IgD-negative memory B cell (primary cell): ENCODE data around the gene PACS1. TPM values are rescaled to one million over a fixed set of nuclear protein-coding genes. Genes with fewer than 3 reads are reported as not detected.

Experiments
- H3K27ac Mint-ChIP-seq, 3 donors: one replicate each; pipeline ENCODE4 v1.8.0; 2020 to 2022; ENCODE audit warnings: mild to moderate bottlenecking in 3 of 3, mixed read lengths in 3 of 3, moderate library complexity in 1 of 3
- H3K27me3 Mint-ChIP-seq: one replicate; pipeline ENCODE4 v1.8.0; 2021; ENCODE audit warnings: mixed read lengths
- H3K36me3 Mint-ChIP-seq: one replicate; pipeline ENCODE4 v1.8.0; 2020; ENCODE audit warnings: mild to moderate bottlenecking, mixed read lengths
- H3K4me1 Mint-ChIP-seq, 3 donors: one replicate each; pipeline ENCODE4 v1.8.0; 2020 to 2022; ENCODE audit warnings: mixed read lengths in 3 of 3, mild to moderate bottlenecking in 1 of 3
- H3K4me3 Mint-ChIP-seq, 4 donors: one replicate each; pipeline ENCODE4 v1.8.0; 2020 to 2022; ENCODE audit warnings: mild to moderate bottlenecking in 4 of 4, mixed read lengths in 4 of 4, moderate library complexity in 3 of 4
- H3K9me3 Mint-ChIP-seq, 3 donors: one replicate each; pipeline ENCODE4 v1.8.0; 2020 to 2021; ENCODE audit warnings: mixed read lengths in 3 of 3, mild to moderate bottlenecking in 1 of 3
- polyA plus RNA-seq: library from polyadenylated mRNA; unstranded; fragments of 300-500 nt; fragmentation: Illumina TruSeq; gene quantifications from one replicate; pipeline ENCODE4 v1.2.3, GENCODE V29; 2021

The PACS1 gene
- polyA plus RNA-seq, 1 donor from 2014 or later = 72.9 TPM

GRCh38 chr11:66062408-66062807 lies 7.7 kb upstream of the PACS1 start:
- no peaks in the 10 kb centered on the region for H3K27me3 Mint-ChIP-seq
- H3K36me3 Mint-ChIP-seq = peaks cover 22% of the 10 kb centered on the region
- peaks cover 17 to 26% (median 20%) of the 10 kb centered on the region in 3 donors for H3K4me1 Mint-ChIP-seq
- H3K27ac Mint-ChIP-seq = no peak overlapping the region
- no peaks in the 10 kb centered on the region for H3K9me3 Mint-ChIP-seq
- no peak overlapping the region for H3K4me3 Mint-ChIP-seq

DNA sequence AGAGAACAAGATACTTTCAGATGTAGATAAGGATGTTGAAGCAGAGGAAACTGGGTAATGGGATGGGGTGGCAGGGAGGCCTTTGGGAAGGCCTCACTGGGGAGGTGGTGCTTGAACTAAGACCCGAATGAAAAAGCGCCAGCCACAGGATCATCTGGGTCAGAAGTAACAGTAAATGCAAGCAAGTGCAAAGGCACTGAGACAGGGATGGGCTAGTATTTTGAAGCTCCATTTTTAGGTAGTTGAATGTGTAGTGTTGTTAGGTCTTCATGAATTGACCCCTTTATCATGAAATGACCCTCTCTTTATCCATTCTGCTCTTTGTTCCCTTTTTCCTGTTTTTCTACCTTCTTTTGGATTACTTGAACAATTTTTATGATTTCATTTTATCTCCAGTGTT lies 6.2 kb upstream of the PACS1 start:
- no peaks in the 10 kb centered on the region for H3K27me3 Mint-ChIP-seq
- H3K4me1 Mint-ChIP-seq = peaks cover 28 to 36% (median 29%) of the 10 kb centered on the region in 3 donors
- H3K27ac Mint-ChIP-seq = peak overlapping the region in 1 of 3 donors; percentile 68
- peaks cover 17% of the 10 kb centered on the region for H3K36me3 Mint-ChIP-seq
- peak overlapping the region in 1 of 4 donors; percentile 40 for H3K4me3 Mint-ChIP-seq
- no peaks in the 10 kb centered on the region for H3K9me3 Mint-ChIP-seq

- Mint-ChIP-seq H3K9me3 (no peaks in the 10 kb centered on the region), H3K4me3 (no peak overlapping the region), H3K36me3 (peaks cover 15% of the 10 kb centered on the region), H3K27ac (peak overlapping the region in 1 of 3 donors; percentile 53), H3K4me1 (peaks cover 33 to 42% (median 35%) of the 10 kb centered on the region in 3 donors), H3K27me3 (no peaks in the 10 kb centered on the region)
Measured at GRCh38 chr11:66064571-66064970, 5.5 kb upstream of the PACS1 start.

- Mint-ChIP-seq H3K27ac (peak overlapping the region in 2 of 3 donors; percentile 88 to 95), H3K27me3 (no peaks in the 10 kb centered on the region), H3K4me1 (peaks cover 27 to 38% (median 27%) of the 10 kb centered on the region in 3 donors), H3K36me3 (peaks cover 15% of the 10 kb centered on the region), H3K4me3 (peak overlapping the region in 1 of 4 donors; percentile 91), H3K9me3 (no peaks in the 10 kb centered on the region)
Measured at GRCh38 chr11:66066751-66067150, 3.3 kb upstream of the PACS1 start.

DNA sequence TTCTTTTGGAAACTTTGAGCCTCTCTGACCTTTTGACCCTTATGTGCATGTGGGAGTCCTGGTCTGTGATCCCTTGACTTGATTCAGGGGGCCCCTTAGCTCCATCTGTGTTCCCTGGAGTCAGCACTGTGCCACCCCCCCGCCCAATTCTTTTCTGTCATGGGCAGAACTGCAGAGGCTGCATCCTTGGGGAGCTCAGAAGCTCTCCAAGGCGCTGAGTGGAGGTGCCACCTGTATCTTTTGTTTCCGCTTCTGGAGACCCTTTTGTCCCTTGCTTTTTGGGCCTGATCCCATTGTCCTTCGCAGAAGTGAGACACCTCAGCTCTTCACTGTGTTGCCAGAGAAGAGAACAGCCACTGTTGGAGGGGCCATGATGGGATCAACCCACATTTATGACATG lies 2.4 kb upstream of the PACS1 start:
- Mint-ChIP-seq H3K4me1 (peaks cover 34 to 38% (median 36%) of the 10 kb centered on the region in 3 donors), H3K36me3 (peaks cover 15% of the 10 kb centered on the region), H3K27ac (peak overlapping the region; percentile 90 to 97 (median 95)), H3K4me3 (peak overlapping the region in 2 of 4 donors; percentile 60 to 91), H3K9me3 (no peaks in the 10 kb centered on the region), H3K27me3 (no peaks in the 10 kb centered on the region)

DNA sequence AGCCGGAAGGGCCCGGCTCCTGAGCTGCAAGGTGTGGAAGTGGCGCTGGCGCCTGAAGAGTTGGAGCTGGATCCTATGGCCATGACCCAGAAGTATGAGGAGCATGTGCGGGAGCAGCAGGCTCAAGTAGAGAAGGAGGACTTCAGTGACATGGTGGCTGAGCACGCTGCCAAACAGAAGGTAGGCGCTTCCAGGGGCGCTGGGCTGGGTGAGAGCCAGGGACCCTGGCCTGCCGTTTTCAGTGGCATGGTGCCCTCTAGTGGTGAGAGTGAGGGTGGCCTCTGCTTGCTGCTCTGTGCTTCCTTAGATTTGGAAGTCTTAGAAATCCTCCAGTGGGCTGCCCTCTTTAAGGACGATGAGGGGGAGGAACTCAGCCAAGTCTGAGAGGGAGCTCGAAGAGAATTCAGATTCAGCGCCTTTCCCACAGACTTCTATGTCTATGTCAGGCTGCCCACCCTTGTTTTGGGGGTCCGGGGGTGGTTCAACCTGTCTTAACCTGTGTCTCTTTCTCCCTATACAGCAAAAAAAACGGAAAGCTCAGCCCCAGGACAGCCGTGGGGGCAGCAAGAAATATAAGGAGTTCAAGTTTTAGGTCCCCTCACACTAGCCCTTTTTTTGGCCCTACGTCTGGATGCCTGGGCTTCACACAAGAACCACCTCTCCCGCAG lies 1.8 kb upstream of the PACS1 start:
- peak overlapping the region; percentile 90 to 97 (median 95) for H3K27ac Mint-ChIP-seq
- peaks cover 15% of the 10 kb centered on the region for H3K36me3 Mint-ChIP-seq
- no peaks in the 10 kb centered on the region for H3K27me3 Mint-ChIP-seq
- peak overlapping the region; percentile 85 to 91 (median 90) for H3K4me3 Mint-ChIP-seq
- H3K9me3 Mint-ChIP-seq = no peaks in the 10 kb centered on the region
- H3K4me1 Mint-ChIP-seq = peaks cover 39 to 44% (median 43%) of the 10 kb centered on the region in 3 donors

DNA sequence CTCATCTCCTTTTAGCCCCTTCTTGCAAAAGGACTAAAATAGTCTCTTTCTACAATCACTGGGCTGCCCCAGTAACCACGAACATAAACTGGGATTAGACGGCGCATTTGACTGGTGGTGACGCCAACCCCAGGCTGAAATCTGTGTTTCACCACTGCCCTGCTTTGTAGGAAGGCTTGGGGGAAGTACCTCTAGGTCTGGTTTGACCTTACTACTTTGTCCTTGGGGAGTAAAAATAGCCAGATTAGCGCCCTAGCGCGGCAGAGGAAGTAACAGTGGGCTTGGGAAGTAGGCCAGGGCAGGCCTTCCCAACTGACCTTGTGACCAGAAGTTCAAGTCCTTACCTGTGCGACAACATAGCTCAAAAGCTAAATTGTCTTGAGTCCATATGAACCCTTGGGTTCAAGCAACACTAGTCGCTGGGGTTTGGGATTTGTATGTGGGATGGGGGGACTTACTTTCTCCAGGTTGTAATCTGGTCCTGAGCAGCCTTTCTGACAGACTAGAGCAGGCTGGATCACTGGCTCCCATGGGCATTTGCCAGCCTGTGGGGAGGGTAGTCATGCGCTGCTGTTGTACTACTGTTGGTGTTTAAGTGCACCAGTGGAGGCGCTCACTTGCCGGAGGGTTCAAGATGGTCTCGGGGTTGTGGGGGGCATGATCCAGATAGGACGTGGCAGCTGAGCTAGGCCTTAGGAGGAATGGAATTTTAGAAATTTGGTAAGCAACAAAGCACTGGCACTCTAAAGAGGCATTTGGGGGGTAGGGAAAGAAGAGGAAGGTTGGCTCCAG lies 953 bp upstream of the PACS1 start:
- Mint-ChIP-seq H3K27me3 (no peaks in the 10 kb centered on the region), H3K4me1 (peaks cover 44 to 47% (median 45%) of the 10 kb centered on the region in 3 donors), H3K9me3 (no peaks in the 10 kb centered on the region), H3K4me3 (peak overlapping the region; percentile 86 to 93 (median 90)), H3K36me3 (peaks cover 16% of the 10 kb centered on the region), H3K27ac (peak overlapping the region; percentile 90 to 97 (median 95))

- Mint-ChIP-seq H3K27me3 (no peaks in the 10 kb centered on the region), H3K4me1 (peaks cover 43 to 51% (median 48%) of the 10 kb centered on the region in 3 donors), H3K27ac (peak overlapping the region; percentile 94 to 98 (median 97)), H3K9me3 (no peaks in the 10 kb centered on the region), H3K36me3 (peaks cover 12% of the 10 kb centered on the region), H3K4me3 (peak overlapping the region; percentile 89 to 99 (median 98))
Measured at GRCh38 chr11:66070604-66071380, 720 bp downstream of the PACS1 start.

DNA sequence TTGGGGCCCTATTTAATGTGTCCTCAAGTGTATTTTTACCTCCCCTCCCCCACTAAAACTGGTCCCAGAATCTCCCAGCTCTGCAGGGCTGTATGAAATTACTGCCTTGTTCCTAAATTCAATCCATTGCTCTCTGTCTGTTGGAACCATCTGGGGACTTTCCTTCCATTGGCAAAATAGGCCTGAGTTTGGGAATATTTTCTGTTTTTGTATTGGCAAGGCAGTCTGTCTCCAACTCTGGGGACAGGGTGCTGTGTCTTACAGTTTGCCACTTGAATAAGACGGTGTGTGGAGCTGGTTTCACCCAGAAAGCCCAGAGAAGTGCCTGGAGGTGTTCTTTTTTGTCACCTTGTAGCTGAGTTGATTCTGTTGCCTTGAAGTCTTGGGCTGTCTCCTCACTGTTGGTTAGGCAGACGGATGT lies 1.3 kb downstream of the PACS1 start:
- Mint-ChIP-seq H3K4me1 (peaks cover 43 to 55% (median 44%) of the 10 kb centered on the region in 3 donors), H3K27me3 (no peaks in the 10 kb centered on the region), H3K36me3 (peaks cover 9% of the 10 kb centered on the region), H3K9me3 (no peaks in the 10 kb centered on the region), H3K4me3 (peak overlapping the region; percentile 89 to 99 (median 98)), H3K27ac (peak overlapping the region; percentile 94 to 98 (median 97))

GRCh38 chr11:66072081-66072480 lies 2.0 kb downstream of the PACS1 start:
- peaks cover 13% of the 10 kb centered on the region for H3K36me3 Mint-ChIP-seq
- H3K9me3 Mint-ChIP-seq = no peaks in the 10 kb centered on the region
- peak overlapping the region; percentile 61 to 98 (median 97) for H3K27ac Mint-ChIP-seq
- H3K4me3 Mint-ChIP-seq = peak overlapping the region; percentile 89 to 99 (median 98)
- H3K4me1 Mint-ChIP-seq = peaks cover 39 to 56% (median 44%) of the 10 kb centered on the region in 3 donors
- no peaks in the 10 kb centered on the region for H3K27me3 Mint-ChIP-seq

DNA sequence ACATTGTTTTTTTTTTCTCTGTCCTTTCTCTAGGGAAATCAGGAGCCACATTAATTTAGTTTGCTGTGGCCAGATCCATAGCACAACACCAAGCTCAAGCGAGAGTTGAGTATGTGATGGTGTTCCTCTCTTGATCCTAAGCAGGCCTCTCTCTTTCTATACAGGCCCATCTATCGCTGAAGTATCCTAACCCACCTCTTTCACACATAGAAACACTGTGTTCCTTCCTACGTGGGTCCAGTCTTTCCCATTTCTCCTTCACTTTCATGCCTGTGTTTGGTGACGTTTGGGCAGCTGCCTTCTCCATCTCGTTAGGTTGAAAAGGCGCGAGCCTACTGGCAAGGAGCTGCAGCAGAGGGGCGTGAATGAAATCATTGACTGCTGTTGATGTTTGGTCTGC lies 2.4 kb downstream of the PACS1 start:
- Mint-ChIP-seq H3K27ac (peak overlapping the region; percentile 7 to 98 (median 67)), H3K9me3 (no peaks in the 10 kb centered on the region), H3K27me3 (no peaks in the 10 kb centered on the region), H3K4me3 (peak overlapping the region; percentile 89 to 99 (median 98)), H3K36me3 (peaks cover 13% of the 10 kb centered on the region), H3K4me1 (peaks cover 39 to 56% (median 43%) of the 10 kb centered on the region in 3 donors)

- Mint-ChIP-seq H3K27me3 (no peaks in the 10 kb centered on the region), H3K27ac (peak overlapping the region; percentile 45 to 98 (median 67)), H3K9me3 (no peaks in the 10 kb centered on the region), H3K4me1 (peaks cover 42 to 59% (median 45%) of the 10 kb centered on the region in 3 donors), H3K36me3 (peaks cover 13% of the 10 kb centered on the region), H3K4me3 (peak overlapping the region in 3 of 4 donors; percentile 31 to 99 (median 81))
Measured at GRCh38 chr11:66073669-66074068, 3.6 kb downstream of the PACS1 start.

DNA sequence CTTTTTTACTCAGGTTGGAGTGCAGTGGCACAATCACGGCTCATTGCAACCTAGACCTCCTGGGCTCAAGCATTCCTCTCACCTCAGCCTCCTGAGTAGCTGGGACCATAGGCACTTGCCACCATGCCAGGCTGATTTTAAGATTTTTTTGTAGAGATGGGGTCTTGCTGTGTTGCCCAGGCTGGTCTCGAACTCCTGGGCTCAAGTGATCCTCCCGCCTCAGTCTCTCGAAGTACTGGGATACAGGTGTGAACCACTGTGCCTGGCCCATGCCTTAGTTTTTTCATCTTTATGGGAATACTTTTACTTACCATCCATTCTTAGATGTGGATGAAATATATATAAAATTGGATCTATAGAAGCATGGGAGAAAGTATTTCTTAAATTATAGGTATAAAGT lies 5.2 kb downstream of the PACS1 start:
- H3K27ac Mint-ChIP-seq = no peak overlapping the region
- H3K4me3 Mint-ChIP-seq = no peak overlapping the region
- H3K36me3 Mint-ChIP-seq = peaks cover 13% of the 10 kb centered on the region
- no peaks in the 10 kb centered on the region for H3K9me3 Mint-ChIP-seq
- H3K27me3 Mint-ChIP-seq = no peaks in the 10 kb centered on the region
- H3K4me1 Mint-ChIP-seq = peaks cover 44 to 66% (median 51%) of the 10 kb centered on the region in 3 donors

- Mint-ChIP-seq H3K9me3 (no peaks in the 10 kb centered on the region), H3K4me3 (peak overlapping the region in 2 of 4 donors; percentile 39 to 70), H3K27ac (peak overlapping the region; percentile 63 to 87 (median 86)), H3K4me1 (peaks cover 43 to 70% (median 61%) of the 10 kb centered on the region in 3 donors), H3K27me3 (no peaks in the 10 kb centered on the region), H3K36me3 (peaks cover 10% of the 10 kb centered on the region)
Measured at GRCh38 chr11:66076561-66076960, 6.5 kb downstream of the PACS1 start.
